HepG2 (cell line): ENCODE data around the gene PRXL2B. TPM values are rescaled to one million over a fixed set of nuclear protein-coding genes. Genes with fewer than 3 reads are reported as not detected.

ENCODE experiments used
- CENPT ChIP-seq: sonication (generic); formaldehyde crosslinking; IDR thresholded peaks from 2 replicates; pipeline ENCODE4 v1.8.0; 2022; ENCODE audit warnings: low read depth, mild to moderate bottlenecking, moderate library complexity, missing genetic modification reagents
- FOXA1 ChIP-seq, 2 experiments: fragments of 450-650 bp in 1 of 2; sonication (generic) in 1 of 2; formaldehyde crosslinking in 1 of 2; IDR thresholded peaks; 2 replicates each; pipeline versions ENCODE4 v1.4.0 to v1.6.1; 2016 to 2020; ENCODE audit warnings: missing genetic modification reagents in 1 of 2
- FOXA3 ChIP-seq: IDR thresholded peaks from 2 replicates; pipeline ENCODE4 v1.6.1; 2016; ENCODE audit warnings: missing genetic modification reagents, missing compliant biosample characterization
- FOXJ3 ChIP-seq: sonication (generic); formaldehyde crosslinking; IDR thresholded peaks from 2 replicates; pipeline ENCODE4 v1.4.0; 2020; ENCODE audit warnings: missing genetic modification reagents, mild to moderate bottlenecking, borderline replicate concordance
- HMG20B ChIP-seq: conservative IDR thresholded peaks from 2 replicates; pipeline ENCODE4 v1.6.1; 2016; ENCODE audit warnings: missing genetic modification reagents, missing compliant biosample characterization
- HNRNPH1 ChIP-seq: fragments of 200-400 bp; formaldehyde crosslinking; optimal IDR thresholded peaks from 2 replicates; pipeline ENCODE3; 2017; ENCODE audit warnings: mild to moderate bottlenecking, low read depth, low read length
- HOXA5 ChIP-seq: sonication (generic); formaldehyde crosslinking; IDR thresholded peaks from 2 replicates; pipeline ENCODE4 v1.4.0; 2020; ENCODE audit warnings: missing genetic modification reagents
- MAFF ChIP-seq: IDR thresholded peaks from 2 replicates; pipeline ENCODE4 v1.6.1; 2011; ENCODE audit warnings: low read depth, low read length, improper control_type of control experiment
- MXI1 ChIP-seq: IDR thresholded peaks from 3 replicates; pipeline ENCODE4 v1.6.1; 2012; ENCODE audit warnings: low read depth, low read length, inconsistent platforms, borderline replicate concordance
- NONO ChIP-seq, 2 experiments: fragments of 450-650 bp in 1 of 2; sonication (generic) in 1 of 2; formaldehyde crosslinking in 1 of 2; IDR thresholded peaks in 1 of 2; conservative IDR thresholded peaks in 1 of 2; 2 replicates each; pipeline versions ENCODE4 v1.6.1 to v1.8.0; 2017 to 2022; ENCODE audit warnings: mild to moderate bottlenecking in 1 of 2, missing genetic modification reagents in 1 of 2, moderate library complexity in 1 of 2
- SAP130 ChIP-seq: IDR thresholded peaks from 2 replicates; pipeline ENCODE4 v1.6.1; 2016; ENCODE audit warnings: low read depth
- SKIL ChIP-seq: sonication (generic); formaldehyde crosslinking; IDR thresholded peaks from 2 replicates; pipeline ENCODE4 v1.8.0; 2022; ENCODE audit warnings: missing genetic modification reagents, mild to moderate bottlenecking, moderate library complexity, borderline replicate concordance
- SRF ChIP-seq: IDR thresholded peaks from 2 replicates; pipeline ENCODE4 v1.6.1; 2011; ENCODE audit warnings: mild to moderate bottlenecking, low read depth, low read length, moderate library complexity
- U2AF1 ChIP-seq: fragments of 200-400 bp; formaldehyde crosslinking; optimal IDR thresholded peaks from 2 replicates; pipeline ENCODE3; 2017; ENCODE audit warnings: mild to moderate bottlenecking, low read depth, low read length
- ZBTB38 ChIP-seq: sonication (generic); formaldehyde crosslinking; IDR thresholded peaks from 2 replicates; pipeline ENCODE4 v1.5.1; 2020; ENCODE audit warnings: mild to moderate bottlenecking, missing genetic modification reagents
- ZNF138 ChIP-seq: sonication (generic); formaldehyde crosslinking; IDR thresholded peaks from 2 replicates; pipeline ENCODE4 v1.5.0; 2020; ENCODE audit warnings: mild to moderate bottlenecking, low read depth, missing genetic modification reagents
- ZNF234 ChIP-seq: sonication (generic); formaldehyde crosslinking; conservative IDR thresholded peaks from 2 replicates; pipeline ENCODE4 v1.5.1; 2020; ENCODE audit warnings: mild to moderate bottlenecking, missing genetic modification reagents
- ZNF274 ChIP-seq: sonication (generic); formaldehyde crosslinking; IDR thresholded peaks from 2 replicates; pipeline ENCODE4 v1.5.1; 2020; ENCODE audit warnings: mild to moderate bottlenecking, missing genetic modification reagents
- ZNF3 ChIP-seq: IDR thresholded peaks from 2 replicates; pipeline ENCODE4 v1.7.0; 2017; ENCODE audit warnings: inconsistent platforms
- ZNF335 ChIP-seq: sonication (generic); formaldehyde crosslinking; IDR thresholded peaks from 2 replicates; pipeline ENCODE4 v1.4.0; 2020; ENCODE audit warnings: missing genetic modification reagents
- ZNF430 ChIP-seq: sonication (generic); formaldehyde crosslinking; IDR thresholded peaks from 2 replicates; pipeline ENCODE4 v1.9.0; 2021; ENCODE audit warnings: mild to moderate bottlenecking, missing genetic modification reagents
- ZNF432 ChIP-seq: sonication (generic); formaldehyde crosslinking; IDR thresholded peaks from 2 replicates; pipeline ENCODE4 v1.5.0; 2020; ENCODE audit warnings: missing genetic modification reagents, mild to moderate bottlenecking, borderline replicate concordance
- ZNF564 ChIP-seq: sonication (generic); formaldehyde crosslinking; IDR thresholded peaks from 2 replicates; pipeline ENCODE4 v1.8.1; 2023; ENCODE audit warnings: mild to moderate bottlenecking, missing genetic modification reagents
- ZNF747 ChIP-seq: sonication (generic); formaldehyde crosslinking; IDR thresholded peaks from 2 replicates; pipeline ENCODE4 v1.8.1; 2023; ENCODE audit warnings: missing genetic modification reagents, mild to moderate bottlenecking, borderline replicate concordance
- ZXDC ChIP-seq: sonication (generic); formaldehyde crosslinking; IDR thresholded peaks from 2 replicates; pipeline ENCODE4 v1.5.0; 2020; ENCODE audit warnings: mild to moderate bottlenecking, missing genetic modification reagents
- polyA plus RNA-seq, 8 experiments: library from polyadenylated mRNA; depleted of rRNA in 3 of 8; stranded (reverse) in 7 of 8; unstranded in 1 of 8; fragments of >200 nt; fragmentation: Illumina TruSeq in 4 of 8; extraction: Trizol in 4 of 8; gene quantifications; 2 replicates each; pipeline versions ENCODE4 v1.2.1 to v1.2.3, GENCODE V29; 2011 to 2016; ENCODE audit warnings: low read depth in 4 of 8, missing spikeins in 1 of 8, mixed read lengths in 1 of 8; ENCODE audit not compliant: insufficient read depth in 1 of 8
- total RNA-seq, 5 experiments: library from RNA; depleted of rRNA; stranded (reverse); fragments of >200 nt; fragmentation: Illumina TruSeq; extraction: Trizol; gene quantifications; 2 replicates each; pipeline ENCODE4 v1.2.3, GENCODE V29; 2016; ENCODE audit warnings: low read depth in 1 of 5
- TF ChIP-seq, protein P1 (sequence below): IDR thresholded peaks from 2 replicates; pipeline ENCODE4 v1.6.1; 2016; ENCODE audit warnings: low read depth, borderline replicate concordance

PRXL2B gene
- total and polyA plus RNA-seq, 2 of the 13 experiments (the other 11 are each of a cell fraction or from before 2014, with no cell fraction given) = 16.8 to 22.1 TPM

- TF ChIP-seq ZNF432 (CRISPR knock-in tag) = no peak
- no peak for TF ChIP-seq ZNF564 (CRISPR knock-in tag)
- no peak for TF ChIP-seq HNRNPH1
- TF ChIP-seq ZNF274 = no peak
- no peak for TF ChIP-seq ZNF234 (CRISPR knock-in tag)
- no peak for TF ChIP-seq FOXA3 (CRISPR knock-in tag)
- TF ChIP-seq ZNF747 = 0 out of 2 replicates have a peak, but pooled peaks have one; percentile 59
- no peak for TF ChIP-seq ZXDC (CRISPR knock-in tag)
- TF ChIP-seq FOXA1 (IDR thresholded peaks at IDR 0.05) = no peak
- TF ChIP-seq FOXA1 (CRISPR knock-in tag; IDR thresholded peaks at IDR 0.05) = no peak
- peak; percentile 26; the same call in 1 of the 2 replicates for TF ChIP-seq ZBTB38 (CRISPR knock-in tag)
- TF ChIP-seq ZNF335 (CRISPR knock-in tag) = no peak
- no peak for TF ChIP-seq SRF
- TF ChIP-seq SAP130 (CRISPR knock-in tag) = peak; percentile 77
- 0 out of 2 replicates have a peak, but pooled peaks have one; percentile 42 for TF ChIP-seq HOXA5 (CRISPR knock-in tag)
- TF ChIP-seq ZNF3 = no peak
- TF ChIP-seq MXI1 = no peak
- TF ChIP-seq U2AF1 = no peak
- TF ChIP-seq CENPT (CRISPR knock-in tag) = no peak
- TF ChIP-seq SKIL (CRISPR knock-in tag) = peak; percentile 58; the same call in 1 of the 2 replicates
- TF ChIP-seq ZNF138 (CRISPR knock-in tag) = no peak
- TF ChIP-seq FOXJ3 (CRISPR knock-in tag) = no peak
- TF ChIP-seq NONO (IDR thresholded peaks at IDR 0.05) = no peak
- peak; percentile 28; the same call in 1 of the 2 replicates for TF ChIP-seq NONO (CRISPR knock-in tag; conservative IDR thresholded peaks at IDR 0.05)
- 0 out of 2 replicates have a peak, but pooled peaks have one; percentile 14 for TF ChIP-seq ZNF430
- TF ChIP-seq, protein P1, sequence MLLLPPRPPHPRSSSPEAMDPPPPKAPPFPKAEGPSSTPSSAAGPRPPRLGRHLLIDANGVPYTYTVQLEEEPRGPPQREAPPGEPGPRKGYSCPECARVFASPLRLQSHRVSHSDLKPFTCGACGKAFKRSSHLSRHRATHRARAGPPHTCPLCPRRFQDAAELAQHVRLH = 0 out of 2 replicates have a peak, but pooled peaks have one; percentile 2
- no peak for TF ChIP-seq MAFF
- TF ChIP-seq HMG20B = no peak
These were observed 29.7 kb upstream of the PRXL2B start (continued) for GRCh38 chr1:2556678-2557481.
